VCaP (cell line): ENCODE measurements around the gene USP40.

Source experiments
- H3K27ac ChIP-seq: fragments of 450-650 bp; 2 replicates; pipeline ENCODE4 v1.5.1; 2017
- CTCF ChIP-seq: fragments of 450-650 bp; conservative IDR thresholded peaks from 2 replicates; pipeline ENCODE4 v1.5.1; 2017; ENCODE audit warnings: mild to moderate bottlenecking, moderate library complexity

USP40 gene

DNA sequence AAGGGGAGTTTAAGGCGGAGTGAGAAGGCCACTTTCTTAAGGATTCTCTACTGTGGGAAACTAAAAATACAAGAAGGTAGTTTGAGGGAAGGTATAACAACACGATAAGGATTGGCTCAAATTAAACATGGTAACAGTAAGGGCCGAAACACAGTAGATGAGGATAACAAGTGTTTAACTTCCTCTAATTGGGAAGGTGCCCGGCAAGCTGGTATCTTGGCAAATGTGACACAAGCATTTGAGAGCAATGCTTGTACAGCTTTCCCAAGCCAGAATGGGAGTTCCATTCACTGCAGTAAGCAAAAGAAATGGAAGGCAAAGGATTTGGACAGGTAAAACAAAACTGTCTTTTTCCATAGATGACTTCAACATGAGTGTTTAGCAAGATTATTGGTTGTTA lies 19.8 kb downstream of the USP40 start:
- TF ChIP-seq CTCF, result no peak
- no peak overlapping the region for H3K27ac ChIP-seq

DNA sequence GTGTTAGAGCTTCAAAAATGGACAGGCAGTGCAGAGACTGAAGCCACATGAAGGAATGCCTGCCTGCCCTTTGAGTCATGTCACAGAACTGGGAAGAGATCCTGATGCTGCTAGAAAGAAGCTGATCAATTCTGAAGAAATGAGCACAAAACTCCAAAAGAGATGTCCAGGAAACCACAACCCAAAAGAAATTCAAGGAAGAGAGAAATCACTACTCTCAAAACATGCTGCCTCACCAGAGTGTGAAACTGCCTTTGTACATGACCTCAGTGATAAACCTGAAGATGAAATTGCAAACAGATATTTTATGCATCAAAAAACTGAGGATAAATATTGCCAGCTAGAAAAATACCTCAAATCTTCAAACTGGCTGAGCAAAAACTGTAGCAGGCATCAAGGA lies 20.5 kb downstream of the USP40 start:
- H3K27ac ChIP-seq, result no peak overlapping the region

GRCh38 chr2:233544200-233544610 lies 22.4 kb downstream of the USP40 start:
- TF ChIP-seq CTCF, result no peak
- no peak overlapping the region for H3K27ac ChIP-seq

More for the DNA sequence above, 20.5 kb downstream of the USP40 start:
- TF ChIP-seq CTCF, result no peak

- TF ChIP-seq CTCF, result no peak
These were observed 24.1 kb downstream of the USP40 start for GRCh38 chr2:233542507-233542906.

DNA sequence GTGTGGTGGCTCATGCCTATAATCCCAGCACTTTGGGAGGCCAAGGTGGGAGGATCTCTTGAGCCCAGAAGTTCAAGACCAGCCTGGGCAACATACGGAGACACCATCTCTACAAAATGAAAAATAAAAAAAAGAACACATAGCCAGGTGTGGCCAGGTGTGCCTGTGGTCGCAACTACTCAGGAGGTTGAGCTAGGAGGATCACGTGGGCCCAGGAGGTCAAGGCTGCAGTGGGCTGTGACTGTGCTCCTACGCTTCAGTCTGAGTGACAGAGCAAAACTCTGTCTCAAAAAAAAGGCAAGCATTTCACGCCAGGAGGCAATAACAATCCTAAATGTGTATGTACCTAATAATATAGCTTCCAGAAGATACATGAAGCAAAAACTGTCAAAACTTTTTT lies 27.8 kb downstream of the USP40 start:
- H3K27ac ChIP-seq, result no peak overlapping the region
- TF ChIP-seq CTCF, result no peak

More at GRCh38 chr2:233542507-233542906, 24.1 kb downstream of the USP40 start:
- no peak overlapping the region for H3K27ac ChIP-seq

DNA sequence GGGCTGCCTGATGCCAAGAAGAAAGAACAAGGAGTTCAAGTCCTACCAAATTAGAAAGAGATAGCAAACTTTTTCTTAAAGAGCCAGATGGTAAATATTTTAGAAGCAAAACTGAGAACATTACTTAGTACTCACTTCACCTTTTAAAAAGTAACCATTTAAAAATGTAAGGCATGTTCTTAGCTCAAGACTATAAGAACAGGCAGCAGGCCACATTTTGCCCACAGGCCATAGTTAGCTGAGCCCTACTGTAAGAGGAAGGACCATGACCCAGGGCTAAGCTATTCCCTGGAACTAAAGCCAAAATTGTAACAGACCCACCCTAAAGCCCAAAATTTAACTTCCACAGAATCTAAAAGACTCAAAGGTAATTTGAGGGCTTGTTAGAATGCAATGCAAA lies 31.3 kb downstream of the USP40 start:
- H3K27ac ChIP-seq, result peak overlapping the region; percentile 62; the same call in 1 of the 2 replicates
- TF ChIP-seq CTCF, result no peak

- TF ChIP-seq CTCF, result no peak
- H3K27ac ChIP-seq, result peak overlapping the region; percentile 62
These were observed 33.6 kb downstream of the USP40 start for GRCh38 chr2:233532971-233533370.

DNA sequence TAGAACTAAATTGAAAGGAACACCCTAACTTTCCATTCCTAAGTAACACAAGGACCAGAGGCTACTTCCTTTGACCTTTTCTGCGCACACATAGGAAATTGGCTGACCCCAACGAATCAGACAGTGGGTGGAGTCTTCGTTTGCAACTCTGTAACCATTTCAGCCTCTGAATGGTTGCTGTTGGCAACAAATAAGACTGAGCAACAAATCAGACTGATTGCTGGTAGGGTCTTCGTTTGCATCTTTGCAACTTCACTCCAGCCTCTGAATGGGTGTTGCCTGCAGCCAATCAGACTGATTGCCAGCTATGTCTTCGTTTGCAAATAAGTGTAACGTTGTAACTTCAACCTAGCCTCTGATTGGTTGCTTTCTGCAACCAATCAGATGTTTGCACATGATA lies 34.6 kb downstream of the USP40 start:
- TF ChIP-seq CTCF, result no peak
- H3K27ac ChIP-seq, result no peak overlapping the region
